PC-3 (cell line): ENCODE measurements around the gene EPHB3.

ENCODE experiments used
- EZH2 ChIP-seq: fragments of 300-600 bp; sonication (generic); IDR thresholded peaks from one replicate; pipeline ENCODE4 v1.6.1; 2017; ENCODE audit warnings: antibody characterized with exemption, mild to moderate bottlenecking, low read length; ENCODE audit not compliant: unreplicated experiment
- TF ChIP-seq, protein P1 (sequence below): fragments of 300-600 bp; sonication (generic); conservative IDR thresholded peaks from 2 replicates; pipeline ENCODE4 v1.5.1; 2017; ENCODE audit warnings: antibody characterized with exemption, low read depth, mild to moderate bottlenecking, low read length

DNA sequence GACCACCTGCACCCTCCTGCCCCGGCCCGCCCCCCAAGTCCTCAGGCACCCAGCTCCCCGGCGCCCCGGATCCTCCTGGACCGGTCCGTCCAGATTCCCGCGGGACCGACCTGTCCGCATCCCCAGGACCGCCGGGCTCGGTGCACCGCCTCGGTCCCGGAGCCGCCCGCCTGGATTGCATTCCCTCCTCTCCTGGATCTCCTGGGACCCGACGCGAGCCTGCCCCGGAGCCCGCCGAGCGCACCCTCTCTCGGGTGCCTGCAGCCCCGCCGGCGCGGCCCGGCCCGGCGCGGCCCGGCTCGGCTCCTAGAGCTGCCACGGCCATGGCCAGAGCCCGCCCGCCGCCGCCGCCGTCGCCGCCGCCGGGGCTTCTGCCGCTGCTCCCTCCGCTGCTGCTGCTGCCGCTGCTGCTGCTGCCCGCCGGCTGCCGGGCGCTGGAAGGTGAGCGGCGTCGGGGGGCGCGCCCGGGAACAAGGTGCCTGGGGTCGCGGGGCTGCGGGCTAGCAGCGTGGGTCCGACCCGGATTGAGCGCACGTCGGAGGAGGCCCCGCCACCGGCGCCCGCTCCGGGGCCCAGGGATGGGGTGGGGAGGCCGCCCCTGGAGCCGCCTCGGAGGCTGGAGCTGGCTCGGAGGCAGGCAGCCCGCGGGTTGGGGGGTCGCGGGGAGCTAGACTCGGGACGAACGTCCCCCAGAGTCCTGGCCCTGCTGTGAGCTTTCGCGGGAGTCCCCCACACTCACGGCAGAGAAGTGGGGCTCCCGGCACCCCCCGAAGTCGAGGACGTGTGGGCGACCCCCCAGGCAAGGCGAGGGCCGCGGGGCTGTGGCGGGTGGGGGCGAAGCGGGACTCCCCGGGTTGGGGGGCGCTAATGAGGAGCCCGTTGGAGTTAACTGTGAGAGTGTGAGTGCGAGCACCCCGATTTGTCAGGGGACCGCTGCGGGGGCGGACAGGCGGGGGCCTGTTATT lies 610 bp downstream of the EPHB3 start:
- no peak for TF ChIP-seq EZH2
- TF ChIP-seq, protein P1, sequence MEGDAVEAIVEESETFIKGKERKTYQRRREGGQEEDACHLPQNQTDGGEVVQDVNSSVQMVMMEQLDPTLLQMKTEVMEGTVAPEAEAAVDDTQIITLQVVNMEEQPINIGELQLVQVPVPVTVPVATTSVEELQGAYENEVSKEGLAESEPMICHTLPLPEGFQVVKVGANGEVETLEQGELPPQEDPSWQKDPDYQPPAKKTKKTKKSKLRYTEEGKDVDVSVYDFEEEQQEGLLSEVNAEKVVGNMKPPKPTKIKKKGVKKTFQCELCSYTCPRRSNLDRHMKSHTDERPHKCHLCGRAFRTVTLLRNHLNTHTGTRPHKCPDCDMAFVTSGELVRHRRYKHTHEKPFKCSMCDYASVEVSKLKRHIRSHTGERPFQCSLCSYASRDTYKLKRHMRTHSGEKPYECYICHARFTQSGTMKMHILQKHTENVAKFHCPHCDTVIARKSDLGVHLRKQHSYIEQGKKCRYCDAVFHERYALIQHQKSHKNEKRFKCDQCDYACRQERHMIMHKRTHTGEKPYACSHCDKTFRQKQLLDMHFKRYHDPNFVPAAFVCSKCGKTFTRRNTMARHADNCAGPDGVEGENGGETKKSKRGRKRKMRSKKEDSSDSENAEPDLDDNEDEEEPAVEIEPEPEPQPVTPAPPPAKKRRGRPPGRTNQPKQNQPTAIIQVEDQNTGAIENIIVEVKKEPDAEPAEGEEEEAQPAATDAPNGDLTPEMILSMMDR: no peak
